Measurements from ENCODE around the gene EVC.

GRCh38 chr4:5718411-5718810, 7.4 kb downstream of the EVC start:
- TF ChIP-seq POLR2AphosphoS5 (IDR thresholded peaks at IDR 0.05; ENCODE audit: borderline replicate concordance, low read depth, low read length) (no peak), EZH2 (IDR thresholded peaks at IDR 0.05) (no peak), FOXP2 (optimal IDR thresholded peaks at IDR 0.05; ENCODE audit: control extremely low read depth, extremely low read length, insufficient read depth) (no peak)
